Measurements from ENCODE around the gene OR11L1.

GRCh38 chr1:247854899-247855545, 13.3 kb upstream of the OR11L1 start:
- TF ChIP-seq CTCF (IDR thresholded peaks at IDR 0.05) = no peak
- TF ChIP-seq POLR2A (IDR thresholded peaks at IDR 0.05) = no peak

All from testis (tissue), 2 donors.